ENCODE data around the gene HDAC3. TPM values are rescaled to one million over a fixed set of nuclear protein-coding genes. Genes with fewer than 3 reads are reported as not detected.

The HDAC3 gene
- polyA plus RNA-seq, 1 of the 3 experiments (the other 2 are of a cell fraction), result 104 TPM

DNA sequence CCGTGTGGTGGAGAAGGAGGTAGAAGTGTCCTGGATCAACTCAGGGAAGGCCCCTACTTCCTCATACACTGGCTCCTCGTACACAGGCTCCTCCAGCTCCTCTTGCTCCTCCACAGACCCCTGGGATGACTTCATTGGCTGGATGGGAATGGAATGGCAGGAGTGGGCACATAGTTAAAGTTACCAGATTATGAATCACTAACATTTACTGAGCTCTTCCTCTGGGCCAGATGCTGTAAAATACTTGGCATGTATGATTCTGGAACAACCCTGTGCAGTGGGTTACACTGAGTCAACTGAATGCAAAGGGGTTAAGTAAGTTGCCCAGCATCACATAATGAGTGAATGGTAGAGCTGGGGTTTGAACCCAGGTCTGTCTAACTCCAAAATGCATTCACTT is 17.6 kb upstream of the HDAC3 start:
- WGBS (ENCODE audit: low lambda C conversion rate), result 53% methylated on average over 2 of the region's 2 CpGs
- Histone ChIP-seq H3K9me3 (no peaks in the 10 kb centered on the region), H3K79me2 (ENCODE audit: insufficient read depth) (peaks cover 14% of the 10 kb centered on the region), H4K20me1 (ENCODE audit: insufficient read depth) (no peaks in the 10 kb centered on the region), H3K4me3 (ENCODE audit: low read depth in 2 of 2, low read length in 1 of 2) (no peak overlapping the region), H3K4me2 (no peak overlapping the region), H3K9me2 (no peaks in the 10 kb centered on the region), H3K27ac (ENCODE audit: low read depth in 2 of 2, low read length in 1 of 2) (peak overlapping the region in 1 of 2 experiments; percentile 43; a peak in 2 of 4 replicates), H3K4me1 (ENCODE audit: control insufficient read depth in 1 of 2, insufficient read depth in 2 of 2, low read depth in 1 of 2, low read length in 1 of 2) (peaks cover 8 to 15% of the 10 kb centered on the region in 2 experiments; a peak in 3 of 4 replicates), H3K36me3 (replicated peaks in 1 of 2; ENCODE audit: control insufficient read depth in 1 of 2, insufficient read depth in 2 of 2, low read length in 1 of 2) (peaks cover 11 to 44% of the 10 kb centered on the region in 2 experiments), H3K9ac (no peak overlapping the region), H2AFZ (ENCODE audit: low read depth) (no peak overlapping the region), H3F3A (replicated peaks; ENCODE audit: insufficient read depth) (peaks cover 6% of the 10 kb centered on the region), H3K27me3 (ENCODE audit: insufficient read depth) (no peaks in the 10 kb centered on the region)
- TF ChIP-seq MEF2A (IDR thresholded peaks at IDR 0.05; ENCODE audit: borderline replicate concordance, low read depth), result no peak
- TF ChIP-seq, protein P1, sequence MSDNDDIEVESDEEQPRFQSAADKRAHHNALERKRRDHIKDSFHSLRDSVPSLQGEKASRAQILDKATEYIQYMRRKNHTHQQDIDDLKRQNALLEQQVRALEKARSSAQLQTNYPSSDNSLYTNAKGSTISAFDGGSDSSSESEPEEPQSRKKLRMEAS (IDR thresholded peaks at IDR 0.05; ENCODE audit: low read depth), result no peak
- TF ChIP-seq FOSL2 (IDR thresholded peaks at IDR 0.05; ENCODE audit: borderline replicate concordance, low read depth), result peak; percentile 52; the same call in 1 of the 2 replicates
- TF ChIP-seq, protein P2, sequence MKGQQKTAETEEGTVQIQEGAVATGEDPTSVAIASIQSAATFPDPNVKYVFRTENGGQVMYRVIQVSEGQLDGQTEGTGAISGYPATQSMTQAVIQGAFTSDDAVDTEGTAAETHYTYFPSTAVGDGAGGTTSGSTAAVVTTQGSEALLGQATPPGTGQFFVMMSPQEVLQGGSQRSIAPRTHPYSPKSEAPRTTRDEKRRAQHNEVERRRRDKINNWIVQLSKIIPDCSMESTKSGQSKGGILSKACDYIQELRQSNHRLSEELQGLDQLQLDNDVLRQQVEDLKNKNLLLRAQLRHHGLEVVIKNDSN (IDR thresholded peaks at IDR 0.05; ENCODE audit: borderline replicate concordance, low read depth), result no peak
- no peak for TF ChIP-seq EZH2phosphoT487 (IDR thresholded peaks at IDR 0.05; ENCODE audit: borderline replicate concordance, low read depth)
- peak; percentile 42; the same call in 1 of the 2 replicates for TF ChIP-seq JUND (IDR thresholded peaks at IDR 0.05)
- TF ChIP-seq ELF1 (IDR thresholded peaks at IDR 0.05), result no peak
- TF ChIP-seq SMC3 (IDR thresholded peaks at IDR 0.05; ENCODE audit: low read depth, low read length), result no peak
- no peak for TF ChIP-seq RAD21 (IDR thresholded peaks at IDR 0.05; ENCODE audit: low read length)
- TF ChIP-seq RFX5 (IDR thresholded peaks at IDR 0.05; ENCODE audit: low read length), result no peak
- no peak for TF ChIP-seq TEAD4 (IDR thresholded peaks at IDR 0.05; ENCODE audit: borderline replicate concordance, insufficient read depth)
- TF ChIP-seq NRF1 (IDR thresholded peaks at IDR 0.05; ENCODE audit: low read depth, low read length), result no peak
- no peak for TF ChIP-seq FOXJ3 (CRISPR knock-in tag; IDR thresholded peaks at IDR 0.05)
- TF ChIP-seq CHD2 (IDR thresholded peaks at IDR 0.05; ENCODE audit: low read length, partially characterized antibody), result no peak
- TF ChIP-seq, protein P3, sequence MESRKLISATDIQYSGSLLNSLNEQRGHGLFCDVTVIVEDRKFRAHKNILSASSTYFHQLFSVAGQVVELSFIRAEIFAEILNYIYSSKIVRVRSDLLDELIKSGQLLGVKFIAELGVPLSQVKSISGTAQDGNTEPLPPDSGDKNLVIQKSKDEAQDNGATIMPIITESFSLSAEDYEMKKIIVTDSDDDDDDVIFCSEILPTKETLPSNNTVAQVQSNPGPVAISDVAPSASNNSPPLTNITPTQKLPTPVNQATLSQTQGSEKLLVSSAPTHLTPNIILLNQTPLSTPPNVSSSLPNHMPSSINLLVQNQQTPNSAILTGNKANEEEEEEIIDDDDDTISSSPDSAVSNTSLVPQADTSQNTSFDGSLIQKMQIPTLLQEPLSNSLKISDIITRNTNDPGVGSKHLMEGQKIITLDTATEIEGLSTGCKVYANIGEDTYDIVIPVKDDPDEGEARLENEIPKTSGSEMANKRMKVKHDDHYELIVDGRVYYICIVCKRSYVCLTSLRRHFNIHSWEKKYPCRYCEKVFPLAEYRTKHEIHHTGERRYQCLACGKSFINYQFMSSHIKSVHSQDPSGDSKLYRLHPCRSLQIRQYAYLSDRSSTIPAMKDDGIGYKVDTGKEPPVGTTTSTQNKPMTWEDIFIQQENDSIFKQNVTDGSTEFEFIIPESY (IDR thresholded peaks at IDR 0.05; ENCODE audit: borderline replicate concordance, low read depth), result no peak
- no peak for TF ChIP-seq FOXM1 (IDR thresholded peaks at IDR 0.05; ENCODE audit: low read depth)
- TF ChIP-seq, protein P4, sequence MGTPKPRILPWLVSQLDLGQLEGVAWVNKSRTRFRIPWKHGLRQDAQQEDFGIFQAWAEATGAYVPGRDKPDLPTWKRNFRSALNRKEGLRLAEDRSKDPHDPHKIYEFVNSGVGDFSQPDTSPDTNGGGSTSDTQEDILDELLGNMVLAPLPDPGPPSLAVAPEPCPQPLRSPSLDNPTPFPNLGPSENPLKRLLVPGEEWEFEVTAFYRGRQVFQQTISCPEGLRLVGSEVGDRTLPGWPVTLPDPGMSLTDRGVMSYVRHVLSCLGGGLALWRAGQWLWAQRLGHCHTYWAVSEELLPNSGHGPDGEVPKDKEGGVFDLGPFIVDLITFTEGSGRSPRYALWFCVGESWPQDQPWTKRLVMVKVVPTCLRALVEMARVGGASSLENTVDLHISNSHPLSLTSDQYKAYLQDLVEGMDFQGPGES (IDR thresholded peaks at IDR 0.05; ENCODE audit: low read depth, low read length), result no peak
- TF ChIP-seq EP300 (IDR thresholded peaks at IDR 0.05; ENCODE audit: borderline replicate concordance in 1 of 2, low read depth in 1 of 2, low read length in 1 of 2), result peak in 1 of 2 experiments; percentile 26; a peak in 1 of 4 replicates
- peak; percentile 43; the same call in 1 of the 2 replicates for TF ChIP-seq TCF12 (IDR thresholded peaks at IDR 0.05)
- no peak for TF ChIP-seq GATA2 (CRISPR knock-in tag; IDR thresholded peaks at IDR 0.05)
- TF ChIP-seq, protein P5, sequence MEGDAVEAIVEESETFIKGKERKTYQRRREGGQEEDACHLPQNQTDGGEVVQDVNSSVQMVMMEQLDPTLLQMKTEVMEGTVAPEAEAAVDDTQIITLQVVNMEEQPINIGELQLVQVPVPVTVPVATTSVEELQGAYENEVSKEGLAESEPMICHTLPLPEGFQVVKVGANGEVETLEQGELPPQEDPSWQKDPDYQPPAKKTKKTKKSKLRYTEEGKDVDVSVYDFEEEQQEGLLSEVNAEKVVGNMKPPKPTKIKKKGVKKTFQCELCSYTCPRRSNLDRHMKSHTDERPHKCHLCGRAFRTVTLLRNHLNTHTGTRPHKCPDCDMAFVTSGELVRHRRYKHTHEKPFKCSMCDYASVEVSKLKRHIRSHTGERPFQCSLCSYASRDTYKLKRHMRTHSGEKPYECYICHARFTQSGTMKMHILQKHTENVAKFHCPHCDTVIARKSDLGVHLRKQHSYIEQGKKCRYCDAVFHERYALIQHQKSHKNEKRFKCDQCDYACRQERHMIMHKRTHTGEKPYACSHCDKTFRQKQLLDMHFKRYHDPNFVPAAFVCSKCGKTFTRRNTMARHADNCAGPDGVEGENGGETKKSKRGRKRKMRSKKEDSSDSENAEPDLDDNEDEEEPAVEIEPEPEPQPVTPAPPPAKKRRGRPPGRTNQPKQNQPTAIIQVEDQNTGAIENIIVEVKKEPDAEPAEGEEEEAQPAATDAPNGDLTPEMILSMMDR (IDR thresholded peaks at IDR 0.05), result no peak
- TF ChIP-seq, protein P6, sequence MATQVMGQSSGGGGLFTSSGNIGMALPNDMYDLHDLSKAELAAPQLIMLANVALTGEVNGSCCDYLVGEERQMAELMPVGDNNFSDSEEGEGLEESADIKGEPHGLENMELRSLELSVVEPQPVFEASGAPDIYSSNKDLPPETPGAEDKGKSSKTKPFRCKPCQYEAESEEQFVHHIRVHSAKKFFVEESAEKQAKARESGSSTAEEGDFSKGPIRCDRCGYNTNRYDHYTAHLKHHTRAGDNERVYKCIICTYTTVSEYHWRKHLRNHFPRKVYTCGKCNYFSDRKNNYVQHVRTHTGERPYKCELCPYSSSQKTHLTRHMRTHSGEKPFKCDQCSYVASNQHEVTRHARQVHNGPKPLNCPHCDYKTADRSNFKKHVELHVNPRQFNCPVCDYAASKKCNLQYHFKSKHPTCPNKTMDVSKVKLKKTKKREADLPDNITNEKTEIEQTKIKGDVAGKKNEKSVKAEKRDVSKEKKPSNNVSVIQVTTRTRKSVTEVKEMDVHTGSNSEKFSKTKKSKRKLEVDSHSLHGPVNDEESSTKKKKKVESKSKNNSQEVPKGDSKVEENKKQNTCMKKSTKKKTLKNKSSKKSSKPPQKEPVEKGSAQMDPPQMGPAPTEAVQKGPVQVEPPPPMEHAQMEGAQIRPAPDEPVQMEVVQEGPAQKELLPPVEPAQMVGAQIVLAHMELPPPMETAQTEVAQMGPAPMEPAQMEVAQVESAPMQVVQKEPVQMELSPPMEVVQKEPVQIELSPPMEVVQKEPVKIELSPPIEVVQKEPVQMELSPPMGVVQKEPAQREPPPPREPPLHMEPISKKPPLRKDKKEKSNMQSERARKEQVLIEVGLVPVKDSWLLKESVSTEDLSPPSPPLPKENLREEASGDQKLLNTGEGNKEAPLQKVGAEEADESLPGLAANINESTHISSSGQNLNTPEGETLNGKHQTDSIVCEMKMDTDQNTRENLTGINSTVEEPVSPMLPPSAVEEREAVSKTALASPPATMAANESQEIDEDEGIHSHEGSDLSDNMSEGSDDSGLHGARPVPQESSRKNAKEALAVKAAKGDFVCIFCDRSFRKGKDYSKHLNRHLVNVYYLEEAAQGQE (IDR thresholded peaks at IDR 0.05; ENCODE audit: low read depth, low read length), result no peak
- TF ChIP-seq RXRA (IDR thresholded peaks at IDR 0.05; ENCODE audit: borderline replicate concordance, low read depth), result no peak
- DNase-seq, result no peak
- ChIA-PET POLR2A (interaction anchor here (0.6 kb wide), 1 partner anchor 990 kb away, joined by 3 read pairs; no protein-coding TSS in a partner anchor), CTCF (interaction anchor here (1.0 to 4.4 kb wide), 5 partner anchors 11 to 314 kb away, joined by 3 to 36 read pairs (median 5); partner anchors contain the start of genes PCDH1, RELL2 and RNF14)
